Epithelial cell of proximal tubule (primary cell): ENCODE data around the gene TP73. TPM values are rescaled to one million over a fixed set of nuclear protein-coding genes. Genes with fewer than 3 reads are reported as not detected.

Source experiments
- DNase-seq: peaks from one replicate; pipeline ENCODE4 v3.0.0-alpha.2; 2011; ENCODE audit warnings: low read depth
- H3K4me3 ChIP-seq: 2 replicates; pipeline ENCODE4 v1.5.1; 2011; ENCODE audit warnings: low read depth, mild to moderate bottlenecking, low read length
- CTCF ChIP-seq: conservative IDR thresholded peaks from 2 replicates; pipeline ENCODE4 v1.5.1; 2012; ENCODE audit warnings: low read depth, mild to moderate bottlenecking, low read length
- total RNA-seq: library from RNA; depleted of rRNA; stranded (reverse); fragments of >200 nt; gene quantifications from 2 replicates; pipeline ENCODE4 v1.2.3, GENCODE V29; 2015

TP73 gene
- total RNA-seq, 1 donor from 2014 or later = not detected

- DNase-seq = no peak
- no peak for TF ChIP-seq CTCF
- H3K4me3 ChIP-seq = no peak overlapping the region
These were observed 81.7 kb downstream of the TP73 start for GRCh38 chr1:3733883-3734589.

DNA sequence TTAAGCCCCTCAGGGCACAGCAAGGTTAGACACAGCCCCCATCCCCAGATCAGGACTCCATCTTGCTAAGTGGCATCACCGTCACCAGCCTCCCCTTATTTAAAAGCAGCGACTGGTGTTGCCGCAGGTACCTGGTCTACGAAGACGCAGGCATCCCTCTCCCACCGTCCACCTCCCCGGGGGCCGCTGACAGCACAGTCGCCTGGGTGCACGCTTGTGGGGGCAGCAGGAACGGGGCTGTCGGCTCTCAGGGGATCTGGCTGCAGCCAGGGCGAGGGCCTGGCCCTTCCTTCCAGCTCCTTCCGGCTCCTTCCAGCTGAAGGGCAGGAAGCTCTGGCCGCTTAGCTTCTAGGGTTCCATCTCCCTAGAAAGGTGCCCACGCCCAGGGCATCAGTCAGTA is 82.3 kb downstream of the TP73 start:
- DNase-seq = no peak
- TF ChIP-seq CTCF = no peak
- H3K4me3 ChIP-seq = no peak overlapping the region

GRCh38 chr1:3735027-3735681 is 82.8 kb downstream of the TP73 start:
- TF ChIP-seq CTCF = no peak
- no peak overlapping the region for H3K4me3 ChIP-seq
- DNase-seq = no peak

GRCh38 chr1:3735688-3736087 is 83.4 kb downstream of the TP73 start:
- no peak for DNase-seq
- no peak overlapping the region for H3K4me3 ChIP-seq
- TF ChIP-seq CTCF = no peak

DNA sequence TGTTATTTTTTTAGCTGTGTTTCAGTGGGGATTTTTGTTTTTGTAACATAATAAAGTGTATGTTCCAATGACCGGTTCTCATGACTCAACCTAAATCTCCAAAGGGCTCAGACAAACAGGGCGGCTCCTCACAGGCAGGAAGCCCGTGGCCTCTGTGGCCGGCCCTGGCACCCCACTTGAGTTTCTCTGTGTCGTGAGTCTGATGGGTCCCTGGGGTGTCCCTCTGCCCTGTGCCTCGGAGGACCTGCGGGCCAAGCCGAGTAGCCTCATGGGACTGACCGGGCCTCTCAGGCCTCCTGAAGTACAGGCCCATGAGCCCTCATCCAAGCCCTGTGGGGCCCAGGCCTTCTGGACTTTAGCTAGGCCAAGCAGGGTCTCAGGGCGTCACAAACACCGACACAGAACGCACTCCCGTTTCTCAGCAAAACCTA is 83.8 kb downstream of the TP73 start:
- TF ChIP-seq CTCF = no peak
- DNase-seq = no peak
- no peak overlapping the region for H3K4me3 ChIP-seq

DNA sequence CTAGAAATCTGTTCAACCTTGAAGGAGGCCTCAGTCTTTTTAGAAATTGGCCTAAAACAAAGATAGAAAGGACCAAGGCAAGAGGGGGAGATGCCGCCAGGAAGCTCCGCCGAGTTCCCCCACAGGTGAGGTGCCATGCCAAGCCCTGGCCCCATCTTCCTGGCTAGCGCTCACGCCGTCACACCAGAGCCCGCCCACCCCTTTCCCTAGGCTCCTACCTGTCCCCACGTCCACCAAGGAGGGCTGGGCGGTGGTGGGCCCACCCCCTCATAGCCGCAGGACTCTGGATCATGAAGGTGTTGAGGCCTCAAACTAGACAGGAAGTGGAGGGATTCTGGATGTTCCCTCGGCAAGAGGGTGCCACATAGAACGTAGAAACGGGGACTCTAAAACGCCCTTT is 84.4 kb downstream of the TP73 start:
- DNase-seq = no peak
- no peak overlapping the region for H3K4me3 ChIP-seq
- no peak for TF ChIP-seq CTCF

- DNase-seq = no peak
- TF ChIP-seq CTCF = no peak
- H3K4me3 ChIP-seq = no peak overlapping the region
These were observed 86.6 kb downstream of the TP73 start for GRCh38 chr1:3738943-3739342.
